Smooth muscle cell (in vitro differentiated cells): ENCODE results near the gene LRFN3. TPM values are rescaled to one million over a fixed set of nuclear protein-coding genes. Genes with fewer than 3 reads are reported as not detected.
A peak's percentile ranks its signal among the peaks of the same experiment; 100 is the strongest.

Experiments
- DNase-seq: peaks from one replicate; lab custom pipeline; 2025; ENCODE audit not compliant: unreplicated experiment; lab: John Stamatoyannopoulos, UW
- H2AFZ ChIP-seq: fragments of 200-600 bp; sonication (generic); 2 replicates; pipeline ENCODE4 v1.6.0; 2016; ENCODE audit warnings: antibody characterized with exemption, low read depth, mild to moderate bottlenecking
- H3F3A ChIP-seq: fragments of 200-600 bp; sonication (generic); 2 replicates; pipeline ENCODE4 v1.6.0; 2017; ENCODE audit warnings: antibody characterized with exemption, low read depth
- H3K27ac ChIP-seq: fragments of 200-600 bp; sonication (generic); 2 replicates; pipeline ENCODE4 v1.5.1; 2016; ENCODE audit warnings: low read depth, mild to moderate bottlenecking
- H3K27me3 ChIP-seq: fragments of 200-600 bp; sonication (generic); 2 replicates; pipeline ENCODE4 v1.6.1; 2016; ENCODE audit warnings: low read depth, mild to moderate bottlenecking
- H3K36me3 ChIP-seq: fragments of 200-600 bp; sonication (generic); 2 replicates; pipeline ENCODE4 v1.5.1; 2016; ENCODE audit warnings: low read depth
- H3K4me1 ChIP-seq: fragments of 200-600 bp; sonication (generic); 2 replicates; pipeline ENCODE4 v1.5.1; 2016; ENCODE audit warnings: low read depth
- H3K4me2 ChIP-seq: fragments of 200-600 bp; sonication (generic); 2 replicates; pipeline ENCODE4 v1.6.0; 2016; ENCODE audit warnings: mild to moderate bottlenecking
- H3K4me3 ChIP-seq: fragments of 200-600 bp; sonication (generic); 2 replicates; pipeline ENCODE4 v1.5.1; 2016; ENCODE audit warnings: mild to moderate bottlenecking
- H3K79me2 ChIP-seq: fragments of 200-600 bp; sonication (generic); 2 replicates; pipeline ENCODE4 v1.6.0; 2016; ENCODE audit warnings: low read depth, mild to moderate bottlenecking
- H3K9ac ChIP-seq: fragments of 200-600 bp; sonication (generic); 2 replicates; pipeline ENCODE4 v1.6.0; 2016; ENCODE audit warnings: low read depth
- H3K9me3 ChIP-seq: fragments of 200-600 bp; sonication (generic); replicated peaks from 2 replicates; pipeline ENCODE4 v1.5.1; 2016; ENCODE audit warnings: low read depth
- H4K20me1 ChIP-seq: fragments of 200-600 bp; sonication (generic); 2 replicates; pipeline ENCODE4 v1.6.0; 2016; ENCODE audit warnings: low read depth
- WGBS: methylation state at CpG from one replicate; pipeline ENCODE4 v1.1.7; 2016; ENCODE audit warnings: low lambda C conversion rate; 5-methylcytosine and 5-hydroxymethylcytosine counted together
- polyA plus RNA-seq: library from polyadenylated mRNA; unstranded; fragments of >200 nt; fragmentation: Nextera tagmentation; extraction: Ambion mirVana; gene quantifications from 2 replicates; pipeline ENCODE4 v1.2.1, GENCODE V29; 2016
- total RNA-seq: library from RNA; depleted of rRNA; stranded (reverse); fragments of >200 nt; gene quantifications from 2 replicates; pipeline ENCODE4 v1.2.3, GENCODE V29; 2014
- TF ChIP-seq, protein P1 (sequence below): fragments of 200-600 bp; sonication (generic); IDR thresholded peaks from 2 replicates; pipeline ENCODE4 v1.5.1; 2017; ENCODE audit warnings: borderline replicate concordance, mild to moderate bottlenecking, antibody characterized with exemption; ENCODE audit not compliant: insufficient read depth, poor library complexity, severe bottlenecking

Gene LRFN3
- total and polyA plus RNA-seq, 2 experiments from 2014 or later, result 6.2 to 15.5 TPM

DNA sequence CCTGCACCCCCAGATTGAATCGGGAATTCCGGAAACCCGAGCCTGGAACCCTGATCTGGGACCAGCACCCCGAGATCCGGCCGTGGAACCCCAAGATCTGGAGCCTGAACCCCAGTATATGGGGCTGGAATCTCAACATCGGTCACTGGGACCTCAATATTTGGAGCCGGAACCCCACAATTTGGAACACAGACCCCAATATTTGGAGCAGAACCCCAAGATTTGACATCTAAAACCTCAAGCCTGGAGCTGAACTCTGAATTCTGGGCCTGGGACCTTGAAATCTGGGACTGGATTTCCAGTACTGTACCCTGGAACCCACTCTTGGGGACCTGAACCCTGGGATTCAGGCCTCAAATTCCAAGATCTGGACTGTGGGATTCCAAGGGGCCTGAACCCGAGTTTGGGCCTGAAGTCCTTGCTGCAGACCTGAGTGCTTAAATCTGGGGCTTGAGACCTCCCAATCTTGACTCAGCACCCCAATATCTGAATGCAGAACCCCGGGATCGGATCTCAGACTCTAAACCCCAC, 629 bp downstream of the LRFN3 start:
- Histone ChIP-seq H3K4me1 (peaks cover 15% of the 10 kb centered on the region), H3K9me3 (no peaks in the 10 kb centered on the region), H3K4me2 (peak overlapping the region; percentile 98), H3K27me3 (no peaks in the 10 kb centered on the region), H3K4me3 (peak overlapping the region; percentile 76), H3K27ac (peak overlapping the region; percentile 24), H4K20me1 (peaks cover 22% of the 10 kb centered on the region), H3K9ac (peak overlapping the region; percentile 83), H2AFZ (peak overlapping the region; percentile 77), H3F3A (no peaks in the 10 kb centered on the region), H3K36me3 (no peaks in the 10 kb centered on the region), H3K79me2 (peaks cover 12% of the 10 kb centered on the region)
- TF ChIP-seq, protein P1, sequence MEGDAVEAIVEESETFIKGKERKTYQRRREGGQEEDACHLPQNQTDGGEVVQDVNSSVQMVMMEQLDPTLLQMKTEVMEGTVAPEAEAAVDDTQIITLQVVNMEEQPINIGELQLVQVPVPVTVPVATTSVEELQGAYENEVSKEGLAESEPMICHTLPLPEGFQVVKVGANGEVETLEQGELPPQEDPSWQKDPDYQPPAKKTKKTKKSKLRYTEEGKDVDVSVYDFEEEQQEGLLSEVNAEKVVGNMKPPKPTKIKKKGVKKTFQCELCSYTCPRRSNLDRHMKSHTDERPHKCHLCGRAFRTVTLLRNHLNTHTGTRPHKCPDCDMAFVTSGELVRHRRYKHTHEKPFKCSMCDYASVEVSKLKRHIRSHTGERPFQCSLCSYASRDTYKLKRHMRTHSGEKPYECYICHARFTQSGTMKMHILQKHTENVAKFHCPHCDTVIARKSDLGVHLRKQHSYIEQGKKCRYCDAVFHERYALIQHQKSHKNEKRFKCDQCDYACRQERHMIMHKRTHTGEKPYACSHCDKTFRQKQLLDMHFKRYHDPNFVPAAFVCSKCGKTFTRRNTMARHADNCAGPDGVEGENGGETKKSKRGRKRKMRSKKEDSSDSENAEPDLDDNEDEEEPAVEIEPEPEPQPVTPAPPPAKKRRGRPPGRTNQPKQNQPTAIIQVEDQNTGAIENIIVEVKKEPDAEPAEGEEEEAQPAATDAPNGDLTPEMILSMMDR, result no peak
- 26% methylated on average over 11 of the region's 11 CpGs for WGBS
- DNase-seq, result no peak

DNA sequence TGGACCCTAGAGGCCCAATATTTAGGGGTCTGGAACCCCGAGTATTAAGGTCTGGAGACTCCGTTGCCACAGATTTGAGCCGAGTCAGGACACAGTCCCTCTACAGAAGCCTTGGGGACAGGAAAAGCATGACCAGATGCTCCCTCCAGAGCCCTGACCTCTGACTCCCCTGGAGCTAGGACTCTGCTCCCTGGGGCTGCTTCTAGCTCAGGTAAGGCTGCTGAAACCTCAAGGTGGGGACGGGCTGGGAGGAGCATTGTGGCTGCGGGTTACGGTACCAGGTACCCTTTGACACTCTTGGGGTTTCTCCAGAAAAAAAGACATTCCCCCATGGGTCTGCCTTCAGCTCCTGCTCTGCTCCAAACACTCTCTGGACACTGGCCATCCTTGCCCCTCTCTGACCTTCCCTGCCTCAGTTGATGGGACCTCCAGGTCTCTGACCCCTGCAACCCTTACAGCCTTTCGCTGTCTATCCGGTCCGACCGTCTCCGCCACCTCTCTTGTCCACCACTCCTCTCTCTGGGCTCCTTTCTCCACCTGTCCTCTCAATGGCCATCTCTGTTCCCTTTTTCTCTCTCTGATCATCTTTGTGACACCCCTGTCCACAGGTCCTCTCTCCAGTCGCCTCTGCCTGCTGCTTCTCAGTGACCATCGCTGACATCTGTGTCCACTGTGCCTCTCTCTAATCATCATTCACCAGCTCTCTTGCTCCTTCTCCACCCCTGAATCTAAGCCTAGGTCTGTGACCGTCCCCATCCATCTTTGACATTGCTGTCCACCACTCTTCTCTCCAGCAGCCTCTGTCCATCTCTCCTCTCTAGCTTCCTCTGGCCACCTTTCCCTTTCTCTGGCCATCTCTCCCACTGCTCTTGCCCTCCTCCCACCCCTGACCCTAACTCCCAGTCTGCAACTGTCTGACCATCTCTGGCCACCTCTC, 1.4 kb downstream of the LRFN3 start:
- WGBS, result 66% methylated on average over 14 of the region's 14 CpGs
- H4K20me1 ChIP-seq, result peaks cover 22% of the 10 kb centered on the region
- no peak overlapping the region for H2AFZ ChIP-seq
- no peaks in the 10 kb centered on the region for H3K36me3 ChIP-seq
- DNase-seq, result no peak
- H3K9ac ChIP-seq, result no peak overlapping the region
- TF ChIP-seq, protein P1, result no peak
- H3K4me2 ChIP-seq, result peak overlapping the region; percentile 98
- peaks cover 12% of the 10 kb centered on the region for H3K79me2 ChIP-seq
- no peaks in the 10 kb centered on the region for H3K9me3 ChIP-seq
- H3K27ac ChIP-seq, result no peak overlapping the region
- no peaks in the 10 kb centered on the region for H3K27me3 ChIP-seq
- no peaks in the 10 kb centered on the region for H3F3A ChIP-seq
- H3K4me1 ChIP-seq, result peaks cover 15% of the 10 kb centered on the region
- H3K4me3 ChIP-seq, result peak overlapping the region; percentile 76

DNA sequence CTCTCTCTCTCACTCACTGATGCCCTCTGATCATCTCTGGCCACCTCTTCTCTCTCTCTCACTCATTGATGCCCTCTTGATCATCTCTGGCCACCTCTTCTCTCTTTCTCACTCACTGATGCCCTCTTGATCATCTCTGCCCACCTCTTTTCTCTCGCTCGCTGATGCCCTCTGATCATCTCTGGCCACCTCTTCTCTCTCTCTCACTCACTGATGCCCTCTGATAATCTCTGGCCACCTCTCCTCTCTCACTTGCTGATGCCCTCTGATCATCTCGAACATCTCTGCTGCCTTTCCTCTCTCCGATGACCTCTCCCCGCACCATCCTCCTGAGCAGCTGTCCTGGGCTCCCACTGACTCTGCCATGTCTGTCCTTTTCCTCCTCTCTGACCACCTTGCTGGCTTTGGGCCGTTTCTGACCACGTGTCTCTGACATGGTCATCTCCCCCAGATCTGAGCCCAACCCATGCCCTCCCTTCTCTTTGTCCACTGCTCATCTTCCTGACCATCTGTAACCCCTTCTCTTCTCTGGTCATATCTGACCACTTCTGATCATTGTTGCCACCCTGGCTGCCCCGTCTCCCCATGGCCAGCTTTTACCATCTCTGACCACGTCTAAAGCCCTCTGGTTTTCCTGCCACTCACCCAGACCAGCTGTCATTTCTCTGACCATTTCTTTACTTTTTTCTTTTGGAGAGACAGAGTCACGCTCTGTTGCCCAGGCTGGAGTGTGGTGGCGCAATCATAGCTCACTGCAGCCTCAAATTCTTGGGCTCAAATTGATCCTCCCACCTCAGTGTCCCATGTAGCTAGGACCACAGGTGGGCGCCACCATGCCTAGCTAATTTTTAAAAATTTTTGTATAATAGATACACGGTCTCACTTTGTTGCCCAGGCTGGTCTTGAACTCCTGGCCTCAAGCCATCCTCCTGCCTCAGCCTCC, 2.4 kb downstream of the LRFN3 start:
- Histone ChIP-seq H2AFZ (no peak overlapping the region), H3K9ac (no peak overlapping the region), H3F3A (no peaks in the 10 kb centered on the region), H3K27me3 (no peaks in the 10 kb centered on the region), H3K4me3 (peak overlapping the region; percentile 76), H3K27ac (no peak overlapping the region), H3K9me3 (no peaks in the 10 kb centered on the region), H3K36me3 (no peaks in the 10 kb centered on the region), H3K79me2 (peaks cover 12% of the 10 kb centered on the region), H3K4me2 (peak overlapping the region; percentile 98), H3K4me1 (peaks cover 15% of the 10 kb centered on the region), H4K20me1 (peaks cover 29% of the 10 kb centered on the region)
- WGBS, result 95% methylated on average over 13 of the region's 13 CpGs
- TF ChIP-seq, protein P1, result no peak
- no peak for DNase-seq
